ENCODE data around the gene GFI1. TPM values are rescaled to one million over a fixed set of nuclear protein-coding genes. Genes with fewer than 3 reads are reported as not detected.

The GFI1 gene
- total RNA-seq, 4 donors from 2014 or later, result 0.30 to 1.3 (median 1.1) TPM

DNA sequence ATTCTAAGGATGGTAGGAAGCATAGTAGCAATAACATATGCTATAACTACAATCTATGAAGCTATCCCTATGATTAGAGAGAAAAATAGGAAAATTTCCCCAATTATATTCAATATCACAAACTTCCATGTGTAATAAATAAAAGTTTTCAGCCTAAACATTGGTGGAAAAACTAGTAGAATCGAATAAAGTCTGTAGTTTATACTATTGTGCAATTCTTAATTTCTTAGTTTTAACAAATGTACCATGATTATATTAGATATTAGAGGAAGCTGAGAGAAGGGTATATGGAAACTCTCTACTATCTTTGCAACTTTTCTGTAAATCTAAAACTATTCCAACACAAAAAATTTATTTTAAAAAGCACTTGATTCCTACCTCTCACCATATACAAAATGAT is 13.8 kb upstream of the GFI1 start:
- TF ChIP-seq EP300 (IDR thresholded peaks at IDR 0.05), result no peak
- no peak for TF ChIP-seq POLR2A (IDR thresholded peaks at IDR 0.05)
- TF ChIP-seq, protein P1, sequence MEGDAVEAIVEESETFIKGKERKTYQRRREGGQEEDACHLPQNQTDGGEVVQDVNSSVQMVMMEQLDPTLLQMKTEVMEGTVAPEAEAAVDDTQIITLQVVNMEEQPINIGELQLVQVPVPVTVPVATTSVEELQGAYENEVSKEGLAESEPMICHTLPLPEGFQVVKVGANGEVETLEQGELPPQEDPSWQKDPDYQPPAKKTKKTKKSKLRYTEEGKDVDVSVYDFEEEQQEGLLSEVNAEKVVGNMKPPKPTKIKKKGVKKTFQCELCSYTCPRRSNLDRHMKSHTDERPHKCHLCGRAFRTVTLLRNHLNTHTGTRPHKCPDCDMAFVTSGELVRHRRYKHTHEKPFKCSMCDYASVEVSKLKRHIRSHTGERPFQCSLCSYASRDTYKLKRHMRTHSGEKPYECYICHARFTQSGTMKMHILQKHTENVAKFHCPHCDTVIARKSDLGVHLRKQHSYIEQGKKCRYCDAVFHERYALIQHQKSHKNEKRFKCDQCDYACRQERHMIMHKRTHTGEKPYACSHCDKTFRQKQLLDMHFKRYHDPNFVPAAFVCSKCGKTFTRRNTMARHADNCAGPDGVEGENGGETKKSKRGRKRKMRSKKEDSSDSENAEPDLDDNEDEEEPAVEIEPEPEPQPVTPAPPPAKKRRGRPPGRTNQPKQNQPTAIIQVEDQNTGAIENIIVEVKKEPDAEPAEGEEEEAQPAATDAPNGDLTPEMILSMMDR (IDR thresholded peaks at IDR 0.05), result no peak
- WGBS, 2 donors, result 74 to 84% methylated on average over 1 of the region's 1 CpG
- H3K27me3 ChIP-seq, result no peaks in the 10 kb centered on the region

DNA sequence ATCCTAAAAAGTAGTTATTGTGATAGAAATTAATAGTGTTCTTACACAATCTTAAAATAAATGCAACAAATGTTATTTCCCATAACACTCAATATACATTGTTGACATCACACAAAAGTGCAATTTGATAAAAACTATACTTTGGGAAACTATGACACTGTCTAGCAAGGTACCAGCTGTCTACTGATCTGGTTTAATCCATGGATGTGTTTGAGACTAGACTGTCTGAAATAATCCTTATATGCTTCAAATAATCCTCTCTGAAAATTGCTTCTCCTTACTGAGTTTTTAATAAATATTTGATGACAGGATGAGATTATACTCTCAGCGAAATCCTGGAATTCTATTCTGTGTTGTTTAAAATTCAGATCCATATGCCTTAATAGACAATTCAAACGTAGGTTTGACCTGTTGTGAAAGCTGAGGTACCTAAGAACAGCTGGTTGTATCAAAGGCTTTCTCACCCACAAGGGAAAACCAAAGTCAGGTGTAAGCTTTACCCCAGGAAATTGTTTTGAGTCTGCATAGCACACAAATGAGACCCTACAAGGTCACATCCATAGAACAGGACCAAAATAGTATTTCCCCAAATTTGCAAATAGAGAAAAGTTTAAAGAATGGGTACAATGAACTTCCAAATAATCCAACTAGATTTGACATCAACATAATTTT is 8.8 kb upstream of the GFI1 start:
- no peaks in the 10 kb centered on the region for H3K36me3 ChIP-seq
- H3K27me3 ChIP-seq, result no peaks in the 10 kb centered on the region
- H3K4me1 ChIP-seq, result no peaks in the 10 kb centered on the region
- no peak for TF ChIP-seq POLR2A (IDR thresholded peaks at IDR 0.05)
- TF ChIP-seq, protein P1 (IDR thresholded peaks at IDR 0.05), result no peak
- TF ChIP-seq EP300 (IDR thresholded peaks at IDR 0.05), result no peak
- DNase-seq (ENCODE audit: low spot score in 2 of 2), result no peak
- no peaks in the 10 kb centered on the region for H3K9me3 ChIP-seq
- no peak overlapping the region for H3K4me3 ChIP-seq
- H3K27ac ChIP-seq, result no peak overlapping the region
- 69 to 79% methylated on average over 2 of the region's 2 CpGs for WGBS, 2 donors

More for the DNA sequence above, 13.8 kb upstream of the GFI1 start:
- no peaks in the 10 kb centered on the region for H3K36me3 ChIP-seq
- no peaks in the 10 kb centered on the region for H3K9me3 ChIP-seq
- no peak overlapping the region for H3K27ac ChIP-seq
- no peaks in the 10 kb centered on the region for H3K4me1 ChIP-seq
- H3K4me3 ChIP-seq, result no peak overlapping the region
- no peak for DNase-seq (ENCODE audit: low spot score in 2 of 2)

DNA sequence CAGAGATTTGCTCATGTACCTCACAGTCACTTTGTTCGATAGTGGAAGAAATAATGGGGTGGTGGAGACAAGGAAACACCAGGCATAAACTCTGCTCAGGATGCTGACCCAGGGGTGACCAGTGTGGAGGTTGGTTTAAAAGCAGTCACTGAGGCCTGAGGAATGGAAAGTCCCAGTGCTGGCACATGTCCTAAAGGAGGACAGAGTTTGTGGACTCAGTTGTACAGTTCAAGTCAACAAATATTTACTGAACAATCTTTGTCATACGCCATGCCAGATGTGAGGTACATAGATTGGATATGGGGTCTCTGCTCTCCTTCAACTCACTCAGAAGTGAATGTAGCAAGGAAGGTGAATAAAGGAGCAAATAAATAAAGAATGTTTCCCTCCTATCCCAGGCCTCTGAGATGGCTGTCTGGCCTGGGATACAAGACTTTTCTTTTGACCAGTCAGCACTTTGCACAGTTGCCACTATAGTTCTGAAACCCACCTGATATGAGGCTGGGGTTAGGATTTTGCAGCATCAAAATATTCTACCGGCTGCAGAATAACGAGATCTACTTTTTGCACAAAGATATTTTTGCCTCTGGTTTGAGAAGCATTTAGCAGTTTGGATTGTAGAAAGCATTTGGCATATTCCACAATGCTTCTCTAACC is 7.9 kb upstream of the GFI1 start:
- Histone ChIP-seq H3K4me1 (no peaks in the 10 kb centered on the region), H3K9me3 (no peaks in the 10 kb centered on the region), H3K27ac (no peak overlapping the region), H3K27me3 (no peaks in the 10 kb centered on the region), H3K4me3 (no peak overlapping the region), H3K36me3 (no peaks in the 10 kb centered on the region)
- no peak for DNase-seq (ENCODE audit: low spot score in 2 of 2)
- whole genome bisulfite sequencing, 2 donors, result 84 to 89% methylated on average over 4 of the region's 4 CpGs
- TF ChIP-seq, protein P1 (IDR thresholded peaks at IDR 0.05), result no peak
- TF ChIP-seq POLR2A (IDR thresholded peaks at IDR 0.05), result no peak
- no peak for TF ChIP-seq EP300 (IDR thresholded peaks at IDR 0.05)

DNA sequence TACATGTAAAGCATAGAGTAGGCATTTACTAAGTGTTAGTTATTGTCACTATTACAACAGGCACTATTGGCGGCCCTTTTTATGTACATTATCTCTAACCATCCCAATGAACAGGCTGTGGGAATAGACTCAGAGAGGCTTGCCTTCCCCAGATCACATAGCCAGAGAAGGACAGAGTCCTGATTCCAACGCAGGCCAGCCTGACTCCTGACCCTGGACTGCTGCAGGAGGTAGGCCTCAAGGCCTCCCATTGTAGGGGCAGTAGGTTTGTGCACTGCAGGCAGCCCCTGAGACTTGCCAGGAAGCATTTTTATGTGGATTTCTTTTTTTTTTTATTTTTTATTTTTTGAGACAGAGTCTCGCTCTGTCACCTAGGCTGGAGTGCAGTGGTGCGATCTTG is 6.4 kb upstream of the GFI1 start:
- WGBS, 2 donors, result 86% methylated on average over 4 of the region's 4 CpGs
- no peak for DNase-seq (ENCODE audit: low spot score in 2 of 2)
- no peak overlapping the region for H3K27ac ChIP-seq
- H3K36me3 ChIP-seq, result no peaks in the 10 kb centered on the region
- H3K27me3 ChIP-seq, result peaks cover 0 to 8% of the 10 kb centered on the region in 2 donors
- no peaks in the 10 kb centered on the region for H3K9me3 ChIP-seq
- H3K4me1 ChIP-seq, result no peaks in the 10 kb centered on the region
- no peak overlapping the region for H3K4me3 ChIP-seq
- TF ChIP-seq EP300 (IDR thresholded peaks at IDR 0.05), result no peak
- TF ChIP-seq, protein P1 (IDR thresholded peaks at IDR 0.05), result no peak
- TF ChIP-seq POLR2A (IDR thresholded peaks at IDR 0.05), result no peak

DNA sequence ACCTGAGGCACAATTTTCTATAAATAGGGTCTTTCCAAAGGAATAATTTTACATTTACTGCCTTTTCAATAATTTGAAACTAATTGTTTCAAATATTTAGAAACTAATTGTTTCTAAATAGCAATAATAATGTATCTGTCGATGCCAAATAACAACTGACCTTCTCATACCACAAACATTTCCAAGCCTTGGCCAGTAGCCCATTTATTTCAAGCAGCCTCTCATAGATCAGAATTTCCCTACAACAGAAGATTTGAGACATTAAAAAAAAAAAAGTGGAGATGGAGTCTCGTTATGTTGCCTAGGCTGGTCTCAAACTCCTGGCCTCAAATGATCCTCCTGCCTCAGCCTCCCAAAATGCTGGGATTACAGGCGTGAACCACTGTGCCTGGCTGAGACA is 2.1 kb upstream of the GFI1 start:
- peaks cover 0 to 50% of the 10 kb centered on the region in 2 donors for H3K27me3 ChIP-seq
- H3K4me1 ChIP-seq, result peaks cover 0 to 33% (median 27%) of the 10 kb centered on the region in 4 donors
- 53 to 60% methylated on average over 3 of the region's 3 CpGs for WGBS, 2 donors
- H3K27ac ChIP-seq, result no peak overlapping the region
- H3K36me3 ChIP-seq, result no peaks in the 10 kb centered on the region
- no peak overlapping the region for H3K4me3 ChIP-seq
- TF ChIP-seq POLR2A (IDR thresholded peaks at IDR 0.05), result no peak
- TF ChIP-seq EP300 (IDR thresholded peaks at IDR 0.05), result no peak
- TF ChIP-seq, protein P1 (IDR thresholded peaks at IDR 0.05), result no peak
- no peaks in the 10 kb centered on the region for H3K9me3 ChIP-seq
- DNase-seq (ENCODE audit: low spot score in 2 of 2), result no peak

All from tibial nerve (tissue), 4 donors.